GM18867 (cell line): ENCODE results near the gene LCA5L.

ENCODE experiments used
- ATAC-seq: cut with Tn5 transposase; IDR thresholded peaks from one replicate; pipeline ENCODE4 v1.9.1; 2021; ENCODE audit warnings: mild to moderate bottlenecking, moderate library complexity; ENCODE audit not compliant: unreplicated experiment

LCA5L gene

GRCh38 chr21:39445321-39446269, at the start of gene LCA5L:
TSS of gene LCA5L (minus strand) at chr21:39445778. CDS start at chr21:39428493, 17,285 bp downstream.
- ATAC-seq, result peak; percentile 88

- no peak for ATAC-seq
Measured at GRCh38 chr21:39489380-39489924, 43.9 kb upstream of the LCA5L start.

- no peak for ATAC-seq
Measured at GRCh38 chr21:39484711-39485276, 39.2 kb upstream of the LCA5L start.

- no peak for ATAC-seq
Measured at GRCh38 chr21:39483917-39484316, 38.3 kb upstream of the LCA5L start.

- ATAC-seq, result no peak
Measured at GRCh38 chr21:39481886-39482285, 36.3 kb upstream of the LCA5L start.

GRCh38 chr21:39480271-39480670, 34.7 kb upstream of the LCA5L start:
- ATAC-seq, result no peak

- ATAC-seq, result no peak
Measured at GRCh38 chr21:39479814-39480182, 34.2 kb upstream of the LCA5L start.

- ATAC-seq, result no peak
Measured at GRCh38 chr21:39479164-39479813, 33.7 kb upstream of the LCA5L start.

GRCh38 chr21:39474611-39475010, 29.0 kb upstream of the LCA5L start:
- ATAC-seq, result no peak

- no peak for ATAC-seq
Measured at GRCh38 chr21:39472786-39473185, 27.2 kb upstream of the LCA5L start.

GRCh38 chr21:39471598-39471997, 26.0 kb upstream of the LCA5L start:
- ATAC-seq, result no peak

GRCh38 chr21:39468559-39468958, 23.0 kb upstream of the LCA5L start:
- no peak for ATAC-seq

GRCh38 chr21:39467746-39468145, 22.2 kb upstream of the LCA5L start:
- ATAC-seq, result no peak

GRCh38 chr21:39466584-39466983, 21.0 kb upstream of the LCA5L start:
- ATAC-seq, result no peak

- no peak for ATAC-seq
Measured at GRCh38 chr21:39463308-39463707, 17.7 kb upstream of the LCA5L start.

- peak; percentile 87 for ATAC-seq
Measured at GRCh38 chr21:39461419-39461818, 15.8 kb upstream of the LCA5L start.

GRCh38 chr21:39456665-39457064, 11.1 kb upstream of the LCA5L start:
- no peak for ATAC-seq

- ATAC-seq, result no peak
Measured at GRCh38 chr21:39454949-39455668, 9.5 kb upstream of the LCA5L start.

GRCh38 chr21:39453571-39454179, 8.1 kb upstream of the LCA5L start:
- ATAC-seq, result no peak

GRCh38 chr21:39452970-39453342, 7.4 kb upstream of the LCA5L start:
- ATAC-seq, result no peak
